DOHH2 (cell line): ENCODE data around the gene SLC39A9.

Source experiments
- H3F3A ChIP-seq: fragments of 200-600 bp; sonication (generic), shearing (Covaris generic); 2 replicates; pipeline ENCODE4 v1.6.0; 2016; ENCODE audit warnings: antibody characterized with exemption, mild to moderate bottlenecking; ENCODE audit not compliant: control insufficient read depth, insufficient read depth
- H3K27ac ChIP-seq: fragments of 200-600 bp; sonication (generic); 2 replicates; pipeline ENCODE4 v1.5.1; 2014; ENCODE audit warnings: low read depth, mild to moderate bottlenecking, low read length, moderate library complexity
- H3K27me3 ChIP-seq: fragments of 200-600 bp; sonication (generic); 2 replicates; pipeline ENCODE4 v1.6.1; 2014; ENCODE audit warnings: mild to moderate bottlenecking, low read length, mixed read lengths; ENCODE audit not compliant: control insufficient read depth
- H3K36me3 ChIP-seq: fragments of 200-600 bp; sonication (generic); 2 replicates; pipeline ENCODE4 v1.6.1; 2014; ENCODE audit warnings: mild to moderate bottlenecking, low read length, moderate library complexity, mixed read lengths; ENCODE audit not compliant: control insufficient read depth
- H3K4me1 ChIP-seq: fragments of 200-600 bp; sonication (generic); 2 replicates; pipeline ENCODE4 v1.6.1; 2014; ENCODE audit warnings: mild to moderate bottlenecking, low read length, mixed read lengths; ENCODE audit not compliant: control insufficient read depth
- H3K4me2 ChIP-seq: fragments of 200-600 bp; sonication (generic); 2 replicates; pipeline ENCODE4 v1.6.0; 2014; ENCODE audit warnings: mild to moderate bottlenecking, low read length, moderate library complexity
- H3K4me3 ChIP-seq: fragments of 200-600 bp; sonication (generic); 2 replicates; pipeline ENCODE4 v1.5.1; 2014; ENCODE audit warnings: mild to moderate bottlenecking, low read length, mixed read lengths
- H3K79me2 ChIP-seq: fragments of 200-600 bp; sonication (generic); 2 replicates; pipeline ENCODE4 v1.6.1; 2014; ENCODE audit warnings: mild to moderate bottlenecking, low read length, mixed read lengths; ENCODE audit not compliant: control insufficient read depth
- H3K9me2 ChIP-seq: fragments of 200-600 bp; sonication (generic); replicated peaks from 2 replicates; pipeline ENCODE4 v1.6.1; 2014; ENCODE audit warnings: mild to moderate bottlenecking, low read length, mixed read lengths; ENCODE audit not compliant: control insufficient read depth
- H3K9me3 ChIP-seq: fragments of 200-600 bp; sonication (generic); 2 replicates; pipeline ENCODE4 v1.6.1; 2014; ENCODE audit warnings: antibody characterized with exemption, low read length, mixed read lengths; ENCODE audit not compliant: control insufficient read depth, insufficient read depth
- H4K20me1 ChIP-seq: fragments of 200-600 bp; sonication (generic); 2 replicates; pipeline ENCODE4 v1.6.0; 2014; ENCODE audit warnings: low read depth, mild to moderate bottlenecking, antibody characterized with exemption, low read length, moderate library complexity; ENCODE audit not compliant: control insufficient read depth, insufficient read depth
- CTCF ChIP-seq: fragments of 200-600 bp; sonication (generic); IDR thresholded peaks from one replicate; pipeline ENCODE4 v1.5.1; 2014; ENCODE audit warnings: antibody characterized with exemption, mild to moderate bottlenecking, low read depth, low read length; ENCODE audit not compliant: poor library complexity, severe bottlenecking
- EZH2phosphoT487 ChIP-seq: fragments of 200-600 bp; sonication (generic); IDR thresholded peaks from 2 replicates; pipeline ENCODE4 v1.6.1; 2017; ENCODE audit warnings: borderline replicate concordance, mild to moderate bottlenecking, antibody characterized with exemption, low read length, moderate library complexity, mixed read lengths

The SLC39A9 gene

GRCh38 chr14:69398053-69398817 is at the start of gene SLC39A9, which contains the start of gene ERH:
Gene SLC39A9 (plus strand): TSS chr14:69398692. CDS start chr14:69399370, 678 bp downstream.
Gene ERH (minus strand): TSS chr14:69398299. CDS start chr14:69398233, 66 bp downstream.
- Histone ChIP-seq H3K4me3 (peak within 1 kb of the TSS; percentile 89), H3K4me2 (peak within 1 kb of the TSS; percentile 88), H3K27ac (peak within 1 kb of the TSS; percentile 74), H3K4me1 (peaks cover 68% of the 10 kb centered on the region), H4K20me1 (peaks cover 21% of the 10 kb centered on the region; the same call in 1 of the 2 replicates), H3K79me2 (peaks cover 97% of the 10 kb centered on the region), H3K36me3 (peaks cover 54% of the 10 kb centered on the region), H3K9me2 (no peaks in the 10 kb centered on the region), H3K9me3 (no peaks in the 10 kb centered on the region), H3K27me3 (no peaks in the 10 kb centered on the region), H3F3A (no peaks in the 10 kb centered on the region)
- TF ChIP-seq EZH2phosphoT487 (no peak), CTCF (no peak)

GRCh38 chr14:69349091-69349777 is 49.3 kb upstream of the SLC39A9 start:
- Histone ChIP-seq H4K20me1 (no peaks in the 10 kb centered on the region), H3K4me1 (peaks cover 3% of the 10 kb centered on the region)

GRCh38 chr14:69350892-69351291 is 47.6 kb upstream of the SLC39A9 start:
- no peak overlapping the region for H3K4me3 ChIP-seq
- no peaks in the 10 kb centered on the region for H4K20me1 ChIP-seq
- H3K4me1 ChIP-seq = peaks cover 12% of the 10 kb centered on the region
- H3K79me2 ChIP-seq = no peaks in the 10 kb centered on the region
- no peaks in the 10 kb centered on the region for H3K9me2 ChIP-seq
- no peaks in the 10 kb centered on the region for H3K9me3 ChIP-seq
- no peak overlapping the region for H3K4me2 ChIP-seq
- no peak overlapping the region for H3K27ac ChIP-seq
- H3F3A ChIP-seq = no peaks in the 10 kb centered on the region
- TF ChIP-seq CTCF (no peak), EZH2phosphoT487 (no peak)
- H3K36me3 ChIP-seq = no peaks in the 10 kb centered on the region
- H3K27me3 ChIP-seq = 0 out of 2 replicates have a peak, but pooled peaks cover 5% of the 10 kb centered on the region

More at GRCh38 chr14:69349091-69349777, 49.3 kb upstream of the SLC39A9 start:
- H3F3A ChIP-seq = no peaks in the 10 kb centered on the region
- no peaks in the 10 kb centered on the region for H3K9me2 ChIP-seq
- H3K36me3 ChIP-seq = no peaks in the 10 kb centered on the region
- no peaks in the 10 kb centered on the region for H3K9me3 ChIP-seq
- no peak overlapping the region for H3K4me3 ChIP-seq
- H3K4me2 ChIP-seq = no peak overlapping the region
- H3K27me3 ChIP-seq = peaks cover 13% of the 10 kb centered on the region; the same call in 1 of the 2 replicates
- no peak overlapping the region for H3K27ac ChIP-seq
- H3K79me2 ChIP-seq = no peaks in the 10 kb centered on the region
- no peak for TF ChIP-seq EZH2phosphoT487
- no peak for TF ChIP-seq CTCF
